Mesothelial cell of epicardium (in vitro differentiated cells): ENCODE data around the gene HSF2BP. TPM values are rescaled to one million over a fixed set of nuclear protein-coding genes. Genes with fewer than 3 reads are reported as not detected.
"Not testable (repeated sequence)": the region's sequence is repeated elsewhere in the genome, so short reads cannot be mapped to it uniquely, and the experiment has no call there.

Experiments used
- DNase-seq, 2 experiments: peaks; one replicate each; pipeline ENCODE4 v3.0.0; 2021; ENCODE audit warnings: low spot score in 2 of 2; ENCODE audit not compliant: unreplicated experiment in 2 of 2
- H3K27ac Mint-ChIP-seq: 2 replicates; pipeline ENCODE4 v1.8.0; 2021; ENCODE audit warnings: mixed read lengths
- H3K27me3 Mint-ChIP-seq: 2 replicates; pipeline ENCODE4 v1.8.0; 2021; ENCODE audit warnings: low read depth, mixed read lengths
- H3K36me3 Mint-ChIP-seq: 2 replicates; pipeline ENCODE4 v1.8.0; 2021; ENCODE audit warnings: mixed read lengths
- H3K4me1 Mint-ChIP-seq: 2 replicates; pipeline ENCODE4 v1.8.0; 2021; ENCODE audit warnings: mixed read lengths
- H3K4me3 Mint-ChIP-seq: 2 replicates; pipeline ENCODE4 v1.8.0; 2021; ENCODE audit warnings: mild to moderate bottlenecking, moderate library complexity, mixed read lengths
- H3K9me3 Mint-ChIP-seq: 2 replicates; pipeline ENCODE4 v1.8.0; 2021; ENCODE audit warnings: mixed read lengths
- CTCF ChIP-seq: fragments of 200-600 bp; sonication (generic); IDR thresholded peaks from one replicate; pipeline ENCODE4 v1.5.0; 2021; ENCODE audit warnings: antibody characterized with exemption; ENCODE audit not compliant: unreplicated experiment
- total RNA-seq: library from RNA; stranded (reverse); gene quantifications from 3 replicates; pipeline ENCODE4 v1.2.1, GENCODE V29; 2021

HSF2BP gene
- total RNA-seq, 1 donor from 2014 or later, result 5.1 TPM

GRCh38 chr21:43701936-43702784, 42.9 kb upstream of the HSF2BP start:
- no peak for TF ChIP-seq CTCF
- no peak for DNase-seq
- Mint-ChIP-seq H3K27ac (no peak overlapping the region), H3K9me3 (no peaks in the 10 kb centered on the region), H3K27me3 (no peaks in the 10 kb centered on the region), H3K4me1 (peaks cover 10% of the 10 kb centered on the region), H3K4me3 (no peak overlapping the region), H3K36me3 (peaks cover 2% of the 10 kb centered on the region)

- peaks cover 10% of the 10 kb centered on the region for H3K4me1 Mint-ChIP-seq
- H3K36me3 Mint-ChIP-seq, result peaks cover 8% of the 10 kb centered on the region
- no peak for DNase-seq
- H3K27me3 Mint-ChIP-seq, result no peaks in the 10 kb centered on the region
- no peak for TF ChIP-seq CTCF
- no peak overlapping the region for H3K4me3 Mint-ChIP-seq
- H3K27ac Mint-ChIP-seq, result no peak overlapping the region
- H3K9me3 Mint-ChIP-seq, result no peaks in the 10 kb centered on the region
These were observed 40.8 kb upstream of the HSF2BP start for GRCh38 chr21:43699933-43700599.

GRCh38 chr21:43699492-43699777, 40.1 kb upstream of the HSF2BP start:
- H3K27me3 Mint-ChIP-seq, H3K9me3 Mint-ChIP-seq, H3K4me1 Mint-ChIP-seq, H3K4me3 Mint-ChIP-seq, DNase-seq, H3K27ac Mint-ChIP-seq: not testable (repeated sequence)
- peaks cover 10% of the 10 kb centered on the region for H3K36me3 Mint-ChIP-seq

GRCh38 chr21:43697758-43698643, 38.7 kb upstream of the HSF2BP start:
- Mint-ChIP-seq H3K36me3 (peaks cover 17% of the 10 kb centered on the region), H3K27me3 (no peaks in the 10 kb centered on the region), H3K27ac (no peak overlapping the region), H3K4me1 (peaks cover 4% of the 10 kb centered on the region), H3K4me3 (no peak overlapping the region), H3K9me3 (no peaks in the 10 kb centered on the region)
- TF ChIP-seq CTCF, result no peak
- no peak for DNase-seq

- no peak overlapping the region for H3K27ac Mint-ChIP-seq
- DNase-seq, result no peak
- no peaks in the 10 kb centered on the region for H3K4me1 Mint-ChIP-seq
- peaks cover 21% of the 10 kb centered on the region for H3K36me3 Mint-ChIP-seq
- no peaks in the 10 kb centered on the region for H3K27me3 Mint-ChIP-seq
- no peak for TF ChIP-seq CTCF
- H3K4me3 Mint-ChIP-seq, result no peak overlapping the region
- H3K9me3 Mint-ChIP-seq, result no peaks in the 10 kb centered on the region
These were observed 36.9 kb upstream of the HSF2BP start for GRCh38 chr21:43696214-43696613.
